NCI-H1417 (cell line): ENCODE measurements around the gene CUL2.
"Not testable (repeated sequence)": the region's sequence is repeated elsewhere in the genome, so short reads cannot be mapped to it uniquely, and the experiment has no call there.

Experiments
- DNase-seq, 3 experiments: peaks; one replicate each; lab custom pipeline; 2025; lab: John Stamatoyannopoulos, UW

CUL2 gene

DNA sequence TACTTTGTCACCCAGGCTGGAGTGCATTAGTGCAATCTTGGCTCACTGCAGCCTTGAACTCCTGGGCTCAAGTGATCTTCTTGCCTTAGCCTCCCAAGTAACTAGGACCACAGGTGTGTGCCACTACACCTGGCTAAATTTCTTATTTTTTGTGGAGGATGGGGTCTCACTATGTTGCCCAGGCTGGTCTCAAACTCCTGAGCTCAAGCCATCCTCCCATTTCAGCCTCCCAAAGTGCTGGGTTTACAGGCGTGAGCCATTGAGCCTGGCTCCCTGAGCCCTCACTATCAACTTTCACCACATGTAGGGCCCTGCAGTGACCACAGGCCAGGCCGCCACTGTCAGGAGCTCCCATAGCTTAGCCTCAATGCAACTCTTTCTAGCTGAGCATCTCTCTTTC is 110.2 kb downstream of the CUL2 start:
- no peak for DNase-seq

DNA sequence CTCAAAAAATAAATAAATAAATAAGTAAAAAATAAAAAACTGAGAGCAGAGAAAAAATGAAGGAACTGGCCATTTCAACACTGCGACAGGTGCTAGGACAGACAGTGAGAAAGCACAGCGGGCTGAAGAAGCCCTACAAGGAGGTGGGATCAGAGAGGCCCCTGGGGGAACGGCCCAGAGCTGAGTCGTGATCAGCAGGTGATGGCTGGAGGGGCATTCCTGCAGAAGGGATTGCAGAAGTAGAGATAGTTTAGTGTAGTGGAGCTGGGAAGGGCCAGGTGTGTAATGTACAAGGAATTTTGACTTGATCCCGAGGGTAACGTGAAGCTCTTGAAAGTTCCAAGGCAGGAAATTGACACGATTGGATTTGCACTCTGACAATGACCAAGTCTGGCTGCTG is 112.1 kb downstream of the CUL2 start:
- no peak for DNase-seq

DNA sequence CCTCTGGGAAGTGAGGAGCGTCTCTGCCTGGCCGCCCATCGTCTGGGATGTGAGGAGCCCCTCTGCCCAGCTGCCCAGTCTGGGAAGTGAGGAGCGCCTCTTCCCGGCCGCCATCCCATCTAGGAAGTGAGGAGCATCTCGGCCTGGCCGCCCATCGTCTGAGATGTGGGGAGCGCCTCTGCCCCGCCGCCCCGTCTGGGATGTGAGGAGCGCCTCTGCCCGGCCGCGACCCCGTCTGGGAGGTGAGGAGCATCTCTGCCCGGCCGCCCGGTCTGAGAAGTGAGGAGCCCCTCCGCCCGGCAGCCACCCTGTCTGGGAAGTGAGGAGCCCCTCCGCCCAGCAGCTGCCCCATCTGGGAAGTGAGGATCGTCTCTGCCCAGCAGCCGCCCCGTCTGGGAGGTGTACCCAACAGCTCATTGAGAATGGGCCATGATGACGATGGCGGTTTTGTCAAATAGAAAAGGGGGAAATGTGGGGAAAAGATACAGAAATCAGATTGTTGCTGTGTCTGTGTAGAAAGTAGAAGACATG is 113.7 kb downstream of the CUL2 start:
- DNase-seq = not testable (repeated sequence)

DNA sequence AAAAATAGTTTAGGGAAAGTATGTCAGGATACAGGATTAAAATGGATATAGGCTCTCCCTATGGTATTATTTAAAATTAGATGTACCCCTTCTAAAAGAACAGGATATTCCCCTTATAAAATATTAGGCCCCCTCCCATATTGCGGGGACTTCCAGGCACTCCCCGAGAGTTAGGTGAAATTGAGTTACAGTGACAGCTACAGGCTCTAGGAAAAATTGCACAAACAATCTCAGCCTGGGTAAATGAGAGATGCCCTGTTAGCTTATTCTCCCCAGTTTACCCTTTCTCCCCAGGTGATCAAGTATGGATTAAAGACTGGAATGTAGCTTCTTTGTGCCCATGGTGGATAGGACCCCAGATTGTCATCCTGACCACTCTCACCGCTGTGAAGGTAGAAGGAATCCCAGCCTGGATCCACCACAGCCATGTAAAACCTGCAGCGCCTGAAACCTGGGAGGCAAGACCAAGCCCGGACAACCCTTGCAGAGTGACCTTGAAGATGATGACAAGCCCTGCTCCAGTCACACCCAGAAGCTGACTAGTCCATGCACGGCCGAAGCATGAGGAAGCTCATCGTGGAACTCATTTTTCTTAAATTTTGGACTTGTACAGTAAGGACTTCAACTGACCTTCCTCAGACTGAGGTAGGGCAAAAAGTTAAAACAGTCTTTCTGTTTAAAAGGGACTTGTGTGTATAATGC is 115.6 kb downstream of the CUL2 start:
- not testable (repeated sequence) for DNase-seq

DNA sequence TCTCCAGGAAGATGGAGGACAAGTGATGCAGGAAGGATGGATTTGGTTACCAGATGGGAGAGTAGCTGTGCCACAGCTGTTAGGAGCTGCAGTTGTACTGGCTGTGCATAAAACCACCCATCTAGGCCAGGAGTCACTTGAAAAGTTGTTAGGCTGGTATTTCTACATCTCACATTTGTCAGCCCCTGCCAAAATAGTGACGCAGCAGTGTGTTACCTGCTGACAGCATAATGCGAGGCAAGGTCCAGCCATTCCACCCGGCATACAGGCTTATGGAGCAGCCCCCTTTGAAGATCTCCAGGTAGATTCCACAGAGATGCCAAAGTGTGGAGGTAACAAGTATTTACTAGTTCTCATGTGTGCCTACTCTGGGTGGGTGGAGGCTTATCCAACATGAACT is 116.4 kb downstream of the CUL2 start:
- DNase-seq = not testable (repeated sequence)

DNA sequence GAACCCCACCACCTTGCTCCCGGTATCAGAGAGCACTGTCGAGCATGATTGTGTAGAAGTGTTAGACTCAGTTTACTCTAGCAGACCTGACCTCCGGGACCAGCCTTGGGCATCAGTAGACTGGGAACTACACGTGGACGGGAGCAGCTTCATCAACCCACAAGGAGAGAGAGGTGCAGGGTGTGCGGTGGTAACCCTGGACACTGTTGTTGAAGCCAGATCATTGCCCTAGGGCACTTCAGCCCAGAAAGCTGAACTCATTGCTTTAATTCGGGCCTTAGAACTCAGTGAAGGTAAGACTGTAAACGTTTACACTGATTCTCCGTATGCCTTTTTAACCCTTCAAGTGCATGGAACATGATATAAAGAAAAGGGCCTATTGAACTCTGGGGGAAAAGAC is 117.0 kb downstream of the CUL2 start:
- DNase-seq = not testable (repeated sequence)

DNA sequence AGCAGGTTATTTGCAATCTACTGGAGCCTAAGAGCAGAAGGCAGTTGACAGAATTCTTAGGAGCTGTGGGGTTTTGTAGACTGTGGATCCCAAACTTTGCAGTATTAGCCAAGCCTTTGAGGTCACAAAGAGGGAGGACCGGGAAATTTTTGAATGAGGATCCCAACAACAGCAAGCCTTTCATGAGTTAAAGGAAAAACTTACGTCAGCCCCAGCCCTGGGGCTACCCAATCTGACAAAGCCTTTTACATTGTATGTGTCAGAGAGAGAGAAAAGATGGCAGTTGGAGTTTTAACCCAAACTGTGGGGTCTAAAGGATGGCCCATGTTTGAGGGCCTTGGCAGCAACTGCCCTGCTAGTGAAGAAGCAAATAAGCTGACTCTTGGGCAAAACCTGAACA is 117.5 kb downstream of the CUL2 start:
- DNase-seq = not testable (repeated sequence)

DNA sequence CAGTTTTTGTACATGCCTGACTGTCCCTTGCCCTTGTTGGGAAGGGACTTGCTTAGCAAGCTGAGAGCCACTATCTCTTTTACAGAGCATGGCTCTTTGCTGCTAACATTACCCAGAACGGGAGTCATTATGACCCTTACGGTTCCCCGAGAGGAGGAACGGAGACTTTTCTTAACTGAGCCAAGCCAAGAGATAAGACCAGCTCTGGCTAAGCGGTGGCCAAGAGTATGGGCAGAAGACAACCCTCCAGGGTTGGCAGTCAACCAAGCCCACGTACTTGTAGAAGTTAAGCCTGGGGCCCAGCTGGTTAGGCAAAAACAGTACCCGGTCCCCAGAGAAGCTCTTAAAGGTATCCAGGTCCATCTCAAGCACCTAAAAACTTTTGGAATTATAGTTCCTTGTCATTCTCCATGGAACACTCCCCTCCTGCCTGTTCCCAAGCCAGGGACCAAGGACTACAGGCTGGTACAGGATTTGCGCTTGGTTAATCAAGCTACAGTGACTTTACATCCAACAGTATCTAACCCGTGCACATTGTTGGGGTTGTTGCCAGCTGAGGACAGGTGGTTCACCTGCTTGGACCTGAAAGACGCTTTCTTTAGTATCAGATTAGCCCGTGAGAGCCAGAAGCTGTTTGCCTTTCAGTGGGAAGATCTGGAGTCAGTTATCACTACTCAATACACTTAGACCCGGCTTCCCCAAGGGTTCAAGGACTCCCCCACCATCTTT is 118.4 kb downstream of the CUL2 start:
- DNase-seq = not testable (repeated sequence)

DNA sequence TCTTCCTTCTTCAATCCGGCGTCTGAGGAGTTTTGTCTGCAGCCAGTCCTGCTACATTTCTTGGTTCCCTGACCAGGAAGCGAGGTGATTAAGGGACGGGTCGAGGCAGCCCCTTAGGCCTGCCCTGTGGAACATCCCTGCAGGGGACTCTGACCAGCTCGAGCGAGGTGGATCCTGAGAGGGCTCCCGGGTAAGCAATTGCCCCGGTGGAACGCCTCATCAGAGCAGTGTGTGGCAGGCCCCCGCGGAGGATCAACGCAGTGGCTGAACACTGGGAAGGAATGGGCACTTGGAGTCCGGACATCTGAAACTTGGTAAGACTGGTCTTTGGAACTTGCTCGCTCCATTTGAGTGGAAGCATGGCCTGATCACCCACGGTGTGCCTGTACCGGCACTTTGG is 121.0 kb downstream of the CUL2 start:
- no peak for DNase-seq

DNA sequence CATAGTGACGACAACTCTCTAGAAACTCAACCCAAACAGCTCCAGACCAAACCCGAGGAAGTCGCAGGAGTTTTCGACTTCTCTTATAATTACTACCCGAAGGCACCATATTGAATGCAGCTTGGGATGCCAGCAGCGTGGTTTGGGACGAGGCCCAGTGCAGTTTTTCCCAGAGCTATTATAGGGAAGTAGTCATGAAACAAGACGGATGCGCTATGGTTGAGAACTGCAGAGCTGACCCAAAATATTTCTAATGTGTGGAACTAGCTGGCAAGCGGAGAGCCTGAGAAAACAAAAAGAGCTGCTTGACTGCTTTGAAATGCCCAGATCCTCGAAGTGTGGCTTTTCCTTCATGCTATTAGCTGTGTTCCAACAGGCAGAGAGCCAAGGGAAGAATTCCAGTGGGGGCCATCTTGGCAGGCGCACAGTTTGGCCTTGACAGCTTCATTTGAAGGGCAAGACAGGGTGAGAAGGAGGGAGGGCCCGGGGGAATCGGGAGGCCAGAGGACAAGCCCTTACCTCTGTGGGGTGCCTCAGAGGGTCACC is 122.7 kb downstream of the CUL2 start:
- no peak for DNase-seq

DNA sequence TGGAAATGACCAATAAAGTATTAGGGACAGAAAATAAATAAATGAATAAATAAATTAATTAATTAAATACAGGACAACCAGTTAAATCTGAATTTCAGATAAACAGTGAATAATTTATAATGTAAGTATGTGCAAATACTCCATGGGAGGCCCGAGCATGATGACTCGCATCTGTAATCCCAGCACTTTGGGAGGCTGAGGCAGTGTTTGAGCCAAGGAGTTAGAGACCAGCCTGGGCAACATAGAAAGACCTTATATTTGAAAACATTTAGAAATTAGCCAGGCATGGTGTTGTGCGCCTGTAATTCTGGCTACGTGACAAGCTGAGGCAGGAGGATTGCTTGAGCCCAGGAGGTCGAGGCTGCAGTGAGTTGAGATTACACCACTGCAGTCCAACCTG is 123.7 kb downstream of the CUL2 start:
- DNase-seq = no peak

DNA sequence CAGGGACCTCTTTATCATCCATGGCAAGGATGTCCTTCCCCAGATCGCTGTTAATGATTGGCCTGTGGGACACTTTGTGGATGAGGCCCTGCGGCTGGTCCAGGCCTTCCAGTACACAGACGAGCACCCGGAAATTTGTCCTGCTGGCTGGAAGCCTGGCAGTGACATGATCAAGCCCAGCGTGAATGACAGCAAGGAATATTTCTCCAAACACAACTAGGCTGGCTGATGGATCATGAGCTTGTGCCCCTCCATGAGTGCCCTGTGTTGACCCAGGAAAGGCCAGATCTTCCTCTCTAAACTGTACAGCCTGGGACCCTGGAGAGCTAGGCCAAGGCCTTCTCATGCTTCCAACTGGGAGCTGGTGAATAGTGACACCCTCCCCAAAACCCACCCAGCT is 124.1 kb downstream of the CUL2 start:
- no peak for DNase-seq

DNA sequence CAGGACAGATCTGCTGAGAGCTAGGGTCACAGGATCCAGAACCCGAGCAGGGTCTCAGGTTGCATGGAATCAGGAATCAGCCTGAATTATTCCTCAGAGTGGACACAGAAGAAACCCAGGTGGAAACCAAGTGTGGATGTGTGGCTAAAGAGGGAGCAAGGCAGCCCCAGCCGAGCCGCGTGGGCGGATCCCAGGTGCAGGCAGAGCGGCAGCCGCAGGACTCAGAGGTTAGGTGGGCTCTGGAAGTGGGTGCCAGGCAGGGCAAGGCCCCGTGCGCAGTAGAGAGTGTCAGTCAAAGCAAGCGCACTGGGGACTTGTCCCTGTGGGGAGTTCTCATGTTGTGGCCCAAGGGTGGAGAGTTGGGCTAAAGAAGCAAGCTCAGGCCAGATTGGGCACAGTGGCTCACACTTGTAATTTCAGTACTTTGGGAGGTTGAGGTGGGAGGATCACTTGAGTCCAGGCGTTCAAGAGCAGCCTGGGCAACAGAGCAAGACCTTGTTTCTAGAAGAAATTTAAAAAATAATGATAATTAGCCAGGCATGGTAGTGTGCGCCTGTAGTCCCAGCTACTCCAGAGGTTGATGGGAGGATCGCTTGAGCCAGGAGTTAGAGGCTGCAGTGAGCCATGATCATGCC is 125.9 kb downstream of the CUL2 start:
- no peak for DNase-seq

DNA sequence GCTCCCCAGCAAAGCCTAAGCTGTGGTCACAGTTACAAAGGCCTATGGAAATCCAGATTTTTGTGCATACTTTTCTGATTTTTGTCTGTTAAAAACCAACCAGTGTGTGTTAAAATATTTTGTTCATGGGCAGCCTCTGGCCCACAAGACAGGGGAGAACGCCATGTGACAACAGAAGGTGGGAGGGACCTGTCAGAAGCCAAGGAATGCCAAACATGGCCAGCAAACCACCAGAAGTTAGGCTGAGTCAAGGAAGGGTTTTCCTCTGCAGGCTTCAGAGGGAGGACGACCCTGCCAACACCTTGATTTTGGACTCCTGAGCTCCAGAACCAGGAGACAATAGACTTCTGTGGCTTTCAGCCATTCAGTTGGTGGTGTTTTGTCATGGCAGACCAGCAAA is 127.3 kb downstream of the CUL2 start:
- DNase-seq = no peak

DNA sequence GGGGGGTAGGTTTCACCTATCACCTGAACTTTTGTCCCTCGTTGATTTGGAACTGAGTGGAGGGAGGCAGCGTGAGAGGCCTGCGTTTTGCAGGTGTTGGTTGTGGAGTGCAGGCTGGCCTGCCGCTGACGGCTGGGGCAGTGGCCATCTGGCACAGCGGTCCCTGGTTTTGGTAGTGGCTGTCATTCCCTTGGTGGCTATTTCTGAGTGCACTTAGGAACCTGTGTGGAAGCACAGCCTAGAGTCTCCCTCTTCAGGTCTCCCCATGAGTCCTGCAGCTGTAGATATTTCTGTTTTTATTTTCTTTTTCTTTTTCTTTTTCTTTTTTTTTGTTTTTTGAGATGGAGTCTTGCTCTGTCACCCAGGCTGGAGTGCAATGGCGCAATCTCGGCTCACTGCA is 129.2 kb downstream of the CUL2 start:
- no peak for DNase-seq

DNA sequence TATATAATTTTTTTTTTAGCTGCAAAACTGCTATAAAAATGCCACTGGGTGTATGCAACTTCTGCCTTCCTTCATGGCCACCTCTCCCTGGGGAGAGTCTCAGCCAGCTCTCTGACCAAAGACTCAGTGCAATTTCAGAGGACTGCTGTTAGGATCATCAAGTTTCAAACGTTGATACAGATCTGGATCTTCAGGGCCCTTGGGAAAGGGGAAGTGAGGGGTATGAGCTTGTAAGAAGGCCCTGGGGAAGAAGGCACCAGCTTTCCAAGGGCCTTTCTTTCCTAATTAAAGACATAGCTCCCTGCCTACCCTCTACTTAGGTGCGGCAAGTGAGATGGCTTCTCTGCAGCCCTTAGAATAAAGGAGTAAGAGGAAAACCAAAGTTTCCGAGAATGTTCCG is 130.4 kb downstream of the CUL2 start:
- DNase-seq = no peak

DNA sequence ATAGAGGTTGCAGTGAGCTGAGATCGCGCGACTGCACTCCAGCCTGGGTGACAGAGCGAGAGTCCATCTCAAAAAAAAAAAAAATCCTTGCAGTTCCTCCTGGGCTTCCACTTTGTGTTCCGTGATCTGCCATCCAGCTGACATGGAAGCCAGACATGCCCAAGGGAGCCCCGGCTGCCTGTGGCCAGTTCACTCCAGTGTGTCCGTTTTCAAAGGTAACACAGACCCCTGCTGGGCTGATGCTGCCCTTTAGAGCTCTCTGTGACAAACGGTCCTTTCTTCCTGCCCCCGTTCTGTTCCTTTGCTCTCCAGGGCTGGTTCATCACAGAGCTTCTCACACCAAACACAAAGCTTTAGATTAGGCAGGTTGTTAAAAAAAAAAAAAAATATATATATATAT is 130.8 kb downstream of the CUL2 start:
- DNase-seq = no peak
